Loucy (cell line): ENCODE measurements around the gene GDPD1.

Experiments used
- EZH2phosphoT487 ChIP-seq: fragments of 200-600 bp; IDR thresholded peaks from 2 replicates; pipeline ENCODE4 v1.6.1; 2018; ENCODE audit warnings: antibody characterized with exemption, mild to moderate bottlenecking, moderate library complexity, borderline replicate concordance
- TF ChIP-seq, protein P1 (sequence below): fragments of 200-600 bp; sonication (generic); conservative IDR thresholded peaks from 2 replicates; pipeline ENCODE4 v1.5.1; 2014; ENCODE audit warnings: mild to moderate bottlenecking, antibody characterized with exemption, low read length

DNA sequence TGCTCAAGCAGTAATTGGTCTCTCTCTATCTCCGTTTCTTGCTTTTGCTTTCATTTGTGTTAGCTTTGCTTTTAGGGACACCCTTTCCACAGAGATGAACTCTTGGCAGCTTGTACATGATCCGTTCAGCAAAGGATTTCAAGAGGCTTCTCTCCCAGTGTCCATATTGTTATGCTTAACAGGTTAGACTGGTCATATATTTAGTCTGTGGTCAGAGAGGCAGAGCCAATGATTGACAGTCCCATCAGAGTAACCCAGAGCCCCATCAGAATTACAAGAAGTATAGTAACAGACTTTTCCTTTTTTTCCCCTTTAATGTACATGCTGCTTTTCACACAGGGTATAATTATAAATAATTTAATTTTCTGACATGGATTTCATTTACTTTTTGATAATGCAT lies 34.4 kb downstream of the GDPD1 start:
- TF ChIP-seq, protein P1, sequence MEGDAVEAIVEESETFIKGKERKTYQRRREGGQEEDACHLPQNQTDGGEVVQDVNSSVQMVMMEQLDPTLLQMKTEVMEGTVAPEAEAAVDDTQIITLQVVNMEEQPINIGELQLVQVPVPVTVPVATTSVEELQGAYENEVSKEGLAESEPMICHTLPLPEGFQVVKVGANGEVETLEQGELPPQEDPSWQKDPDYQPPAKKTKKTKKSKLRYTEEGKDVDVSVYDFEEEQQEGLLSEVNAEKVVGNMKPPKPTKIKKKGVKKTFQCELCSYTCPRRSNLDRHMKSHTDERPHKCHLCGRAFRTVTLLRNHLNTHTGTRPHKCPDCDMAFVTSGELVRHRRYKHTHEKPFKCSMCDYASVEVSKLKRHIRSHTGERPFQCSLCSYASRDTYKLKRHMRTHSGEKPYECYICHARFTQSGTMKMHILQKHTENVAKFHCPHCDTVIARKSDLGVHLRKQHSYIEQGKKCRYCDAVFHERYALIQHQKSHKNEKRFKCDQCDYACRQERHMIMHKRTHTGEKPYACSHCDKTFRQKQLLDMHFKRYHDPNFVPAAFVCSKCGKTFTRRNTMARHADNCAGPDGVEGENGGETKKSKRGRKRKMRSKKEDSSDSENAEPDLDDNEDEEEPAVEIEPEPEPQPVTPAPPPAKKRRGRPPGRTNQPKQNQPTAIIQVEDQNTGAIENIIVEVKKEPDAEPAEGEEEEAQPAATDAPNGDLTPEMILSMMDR, result no peak
- no peak for TF ChIP-seq EZH2phosphoT487
